Mononuclear cell (primary cell): ENCODE data around the gene TARS2. TPM values are rescaled to one million over a fixed set of nuclear protein-coding genes. Genes with fewer than 3 reads are reported as not detected.

Source experiments
- H3K27me3 ChIP-seq: 2 replicates; pipeline ENCODE4 v1.6.0; 2011; ENCODE audit warnings: low read length, control low read depth; ENCODE audit not compliant: insufficient read depth
- H3K4me1 ChIP-seq: 2 replicates; pipeline ENCODE4 v1.5.1; 2011; ENCODE audit warnings: mild to moderate bottlenecking, low read length, control low read depth; ENCODE audit not compliant: insufficient read depth
- H3K4me3 ChIP-seq: 2 replicates; pipeline ENCODE4 v1.5.1; 2011; ENCODE audit warnings: mild to moderate bottlenecking, low read length, moderate library complexity
- H3K9me3 ChIP-seq: 2 replicates; pipeline ENCODE4 v1.5.1; 2011; ENCODE audit warnings: low read depth, mild to moderate bottlenecking, control low read depth, low read length
- total RNA-seq: library from RNA; depleted of rRNA; stranded (reverse); fragments of >200 nt; gene quantifications from one replicate; pipeline ENCODE4 v1.2.3, GENCODE V29; 2012

The TARS2 gene
- total RNA-seq, 1 donor, result 10.2 TPM

DNA sequence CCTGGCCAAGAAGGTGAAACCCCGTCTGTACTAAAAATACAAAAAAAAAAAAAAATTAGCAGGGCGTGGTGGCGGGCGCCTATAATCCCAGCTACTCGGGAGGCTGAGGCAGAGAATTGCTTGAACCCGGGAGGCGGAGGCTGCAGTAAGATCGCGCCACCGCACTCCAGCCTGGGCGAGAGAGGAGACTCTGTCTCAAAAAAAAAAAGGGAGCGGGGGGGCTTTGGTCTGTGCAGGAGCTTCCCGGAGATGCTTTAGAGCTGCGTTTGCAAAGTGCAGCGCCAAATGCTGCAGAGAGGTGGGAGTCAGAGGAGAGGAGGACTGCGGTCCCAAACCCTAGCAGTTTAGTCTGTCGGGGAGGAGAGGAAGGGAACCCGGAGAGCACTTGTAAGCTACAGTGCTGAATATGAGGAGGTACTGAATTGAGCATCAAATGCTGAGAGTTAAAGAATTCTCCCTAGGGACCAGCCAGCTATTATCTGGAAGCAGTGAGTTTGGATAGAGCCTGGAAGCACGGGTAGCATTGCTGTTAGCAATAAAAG lies 28.9 kb downstream of the TARS2 start:
- Histone ChIP-seq H3K27me3 (no peaks in the 10 kb centered on the region), H3K4me3 (peak overlapping the region; percentile 52), H3K4me1 (peaks cover 20% of the 10 kb centered on the region), H3K9me3 (no peaks in the 10 kb centered on the region)

- H3K4me3 ChIP-seq, result no peak overlapping the region
- no peaks in the 10 kb centered on the region for H3K9me3 ChIP-seq
- peaks cover 20% of the 10 kb centered on the region for H3K4me1 ChIP-seq
- H3K27me3 ChIP-seq, result no peaks in the 10 kb centered on the region
Observed at GRCh38 chr1:150516616-150517015, 29.4 kb downstream of the TARS2 start.

DNA sequence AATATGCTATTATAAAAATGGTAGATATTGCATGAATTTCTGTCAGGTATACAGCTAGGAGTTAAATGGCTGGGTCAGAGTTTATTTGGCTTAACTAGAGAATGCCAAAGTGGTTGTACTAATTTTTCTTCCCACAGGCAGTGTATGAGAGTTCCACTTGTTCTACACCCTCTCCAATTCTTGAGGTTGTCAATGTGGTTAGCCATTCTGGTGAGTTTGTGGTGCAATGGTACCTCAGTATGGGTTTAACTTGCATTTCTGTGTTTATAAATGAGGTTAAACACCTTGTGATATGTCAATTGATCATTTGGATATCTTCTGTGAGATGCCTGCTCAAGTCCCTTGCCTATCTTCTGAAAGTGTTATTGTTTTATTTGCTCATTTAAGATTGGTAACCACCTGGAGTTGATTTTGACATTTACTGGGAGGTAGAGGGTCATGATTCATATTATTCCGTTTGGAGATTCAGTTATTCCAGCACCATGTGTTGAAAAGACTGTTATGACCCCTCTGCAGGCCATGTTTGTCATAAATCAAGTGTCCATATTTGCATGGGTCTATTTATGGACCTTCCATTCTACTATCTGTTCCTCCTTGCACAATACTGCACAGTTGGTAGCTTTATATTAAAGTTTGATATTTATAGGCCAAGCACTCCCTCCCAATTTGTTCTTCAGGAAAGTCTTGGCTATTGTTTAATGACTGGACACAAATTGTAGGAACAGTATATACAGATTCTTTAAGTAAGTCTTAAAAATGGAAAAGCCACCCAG lies 34.2 kb downstream of the TARS2 start:
- Histone ChIP-seq H3K27me3 (no peaks in the 10 kb centered on the region), H3K9me3 (no peaks in the 10 kb centered on the region), H3K4me3 (no peak overlapping the region), H3K4me1 (peaks cover 8% of the 10 kb centered on the region)

DNA sequence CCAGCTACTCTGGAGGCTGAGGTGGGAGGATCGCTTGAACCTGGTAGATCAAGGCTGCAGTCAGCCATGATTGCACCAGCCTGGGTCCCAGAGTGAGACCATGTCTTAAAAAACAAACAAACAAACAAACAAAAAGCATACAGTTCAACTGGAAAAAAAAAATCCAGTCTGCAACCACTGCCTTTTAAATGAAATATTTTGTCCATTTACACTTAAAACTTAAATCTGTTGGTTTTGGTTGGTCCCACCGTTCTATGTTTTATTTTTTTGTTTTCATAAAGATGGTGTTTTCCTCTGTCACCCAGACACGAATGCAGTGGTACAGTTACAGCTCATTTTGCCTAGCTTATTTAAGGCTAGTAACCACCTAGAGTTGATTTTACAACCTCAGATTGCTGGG lies 38.1 kb downstream of the TARS2 start:
- Histone ChIP-seq H3K4me1 (no peaks in the 10 kb centered on the region), H3K27me3 (no peaks in the 10 kb centered on the region), H3K4me3 (no peak overlapping the region), H3K9me3 (no peaks in the 10 kb centered on the region)

- H3K9me3 ChIP-seq, result no peaks in the 10 kb centered on the region
- H3K4me3 ChIP-seq, result no peak overlapping the region
- H3K27me3 ChIP-seq, result no peaks in the 10 kb centered on the region
- H3K4me1 ChIP-seq, result no peaks in the 10 kb centered on the region
Observed at GRCh38 chr1:150528196-150528595, 41.0 kb downstream of the TARS2 start.

GRCh38 chr1:150529017-150529416 lies 41.8 kb downstream of the TARS2 start:
- H3K27me3 ChIP-seq, result no peaks in the 10 kb centered on the region
- H3K9me3 ChIP-seq, result no peaks in the 10 kb centered on the region
- H3K4me1 ChIP-seq, result no peaks in the 10 kb centered on the region
- no peak overlapping the region for H3K4me3 ChIP-seq

- H3K4me1 ChIP-seq, result no peaks in the 10 kb centered on the region
- H3K9me3 ChIP-seq, result no peaks in the 10 kb centered on the region
- no peak overlapping the region for H3K4me3 ChIP-seq
- no peaks in the 10 kb centered on the region for H3K27me3 ChIP-seq
Observed at GRCh38 chr1:150530491-150531159, 43.4 kb downstream of the TARS2 start.

DNA sequence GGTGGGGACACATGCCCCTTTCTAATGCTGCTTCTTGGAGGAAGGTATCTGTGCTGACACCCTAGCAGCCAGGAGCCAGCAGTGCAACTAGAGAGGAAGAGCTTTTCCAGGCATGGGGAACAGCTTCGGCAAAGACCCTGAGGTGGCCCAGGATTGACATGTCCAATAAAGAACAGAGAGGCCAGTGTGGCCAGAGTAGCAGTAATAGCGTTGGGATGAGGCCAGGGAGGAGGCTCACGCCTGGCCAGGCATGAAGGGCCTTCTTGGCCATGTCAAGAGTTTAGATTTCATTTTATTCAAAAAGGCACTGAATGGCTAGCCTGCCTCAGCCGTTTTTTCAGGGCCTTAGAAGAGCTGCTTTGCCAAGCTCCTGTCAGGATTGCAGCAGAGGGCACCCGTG lies 45.6 kb downstream of the TARS2 start:
- no peaks in the 10 kb centered on the region for H3K4me1 ChIP-seq
- H3K27me3 ChIP-seq, result no peaks in the 10 kb centered on the region
- H3K9me3 ChIP-seq, result no peaks in the 10 kb centered on the region
- no peak overlapping the region for H3K4me3 ChIP-seq

GRCh38 chr1:150534002-150534401 lies 46.8 kb downstream of the TARS2 start:
- Histone ChIP-seq H3K4me3 (no peak overlapping the region), H3K27me3 (no peaks in the 10 kb centered on the region), H3K9me3 (no peaks in the 10 kb centered on the region), H3K4me1 (no peaks in the 10 kb centered on the region)

DNA sequence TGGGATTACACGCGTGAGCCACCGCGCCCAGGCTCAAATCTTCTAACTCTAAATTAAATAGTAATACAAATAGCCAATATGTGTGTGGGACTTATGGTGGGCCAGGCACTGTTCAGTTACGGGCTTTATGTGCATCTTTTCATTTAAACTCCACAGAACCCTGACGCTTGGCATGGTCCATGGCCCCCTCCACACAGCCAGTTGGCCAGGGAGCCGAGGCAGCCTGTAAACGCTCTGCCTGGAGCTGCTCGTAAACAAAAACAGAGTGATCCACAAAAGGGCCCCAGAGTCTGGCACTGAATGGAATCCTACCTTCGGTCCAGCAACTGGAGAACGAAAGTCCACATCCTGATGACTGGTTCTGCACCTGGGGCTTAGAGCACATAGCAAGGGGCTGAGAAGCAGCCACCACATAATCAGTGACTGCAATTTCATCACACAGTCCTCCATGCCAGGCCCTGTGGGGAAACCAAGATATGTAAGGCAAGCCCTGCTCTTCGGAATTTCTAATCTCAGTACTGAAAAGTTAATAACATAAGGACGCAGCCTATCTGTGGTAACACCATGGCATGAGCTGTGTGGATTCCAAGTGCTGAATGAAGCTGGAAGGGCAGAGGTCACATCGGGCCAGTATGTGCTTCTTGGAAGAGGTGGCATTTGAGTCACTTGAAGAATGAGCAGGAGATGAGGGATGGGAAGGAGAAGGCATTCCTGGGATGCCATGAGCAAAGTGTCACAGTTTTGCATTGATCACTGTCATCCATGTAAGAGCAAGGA lies 48.5 kb downstream of the TARS2 start:
- no peaks in the 10 kb centered on the region for H3K27me3 ChIP-seq
- H3K4me3 ChIP-seq, result no peak overlapping the region

GRCh38 chr1:150536836-150537731 lies 49.9 kb downstream of the TARS2 start:
- H3K4me3 ChIP-seq, result no peak overlapping the region

More for the DNA sequence above, 48.5 kb downstream of the TARS2 start:
- no peaks in the 10 kb centered on the region for H3K9me3 ChIP-seq
- no peaks in the 10 kb centered on the region for H3K4me1 ChIP-seq

DNA sequence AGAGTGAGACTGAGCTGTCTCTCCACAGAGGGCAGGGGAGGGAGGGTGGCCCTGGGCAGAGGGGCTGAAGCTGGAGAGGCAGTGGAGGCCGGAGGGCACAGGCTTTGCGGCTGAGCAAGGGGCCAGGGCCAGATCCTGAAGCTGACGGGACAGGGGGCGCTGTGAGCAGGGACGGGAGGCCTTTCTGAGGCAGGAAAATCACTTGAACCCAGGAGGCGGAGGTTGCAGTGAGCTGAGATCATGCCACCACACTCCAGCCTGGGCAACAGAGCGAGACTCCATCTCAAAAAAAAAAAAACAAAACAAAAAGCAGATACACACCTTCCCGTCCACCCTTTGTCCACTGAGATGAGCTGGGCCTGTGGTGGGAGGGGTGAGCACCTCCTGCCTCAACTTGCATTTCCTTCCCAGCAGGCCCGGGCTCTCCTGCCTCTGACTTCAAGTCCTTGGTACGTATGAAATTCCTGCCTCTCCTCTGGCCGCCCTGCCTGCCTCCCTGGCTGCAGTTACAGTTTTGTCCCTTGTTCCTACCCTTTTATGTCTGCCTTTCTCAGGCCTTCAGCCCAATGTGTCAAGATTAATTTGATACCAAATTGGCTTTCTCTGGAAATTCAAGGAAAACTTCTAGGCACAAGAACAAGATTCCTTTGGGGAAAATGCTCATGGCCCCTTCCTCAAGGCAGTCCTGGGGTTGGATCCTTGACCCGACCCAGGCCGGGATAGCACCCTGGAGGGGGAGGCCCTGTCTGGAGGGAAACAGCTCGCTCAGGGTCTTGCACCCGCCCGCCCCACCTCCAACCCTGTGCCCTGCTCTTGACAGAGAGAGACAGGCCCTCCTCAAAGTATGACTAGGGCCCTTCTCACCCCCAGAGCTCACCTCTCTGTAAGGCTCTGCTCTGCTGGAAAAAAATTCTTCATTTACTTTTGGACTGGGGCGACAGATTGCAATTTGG lies 50.8 kb downstream of the TARS2 start:
- no peaks in the 10 kb centered on the region for H3K4me1 ChIP-seq
- no peak overlapping the region for H3K4me3 ChIP-seq
- H3K27me3 ChIP-seq, result no peaks in the 10 kb centered on the region
- no peaks in the 10 kb centered on the region for H3K9me3 ChIP-seq

More at GRCh38 chr1:150536836-150537731, 49.9 kb downstream of the TARS2 start:
- no peaks in the 10 kb centered on the region for H3K9me3 ChIP-seq
- H3K27me3 ChIP-seq, result no peaks in the 10 kb centered on the region
- H3K4me1 ChIP-seq, result no peaks in the 10 kb centered on the region

DNA sequence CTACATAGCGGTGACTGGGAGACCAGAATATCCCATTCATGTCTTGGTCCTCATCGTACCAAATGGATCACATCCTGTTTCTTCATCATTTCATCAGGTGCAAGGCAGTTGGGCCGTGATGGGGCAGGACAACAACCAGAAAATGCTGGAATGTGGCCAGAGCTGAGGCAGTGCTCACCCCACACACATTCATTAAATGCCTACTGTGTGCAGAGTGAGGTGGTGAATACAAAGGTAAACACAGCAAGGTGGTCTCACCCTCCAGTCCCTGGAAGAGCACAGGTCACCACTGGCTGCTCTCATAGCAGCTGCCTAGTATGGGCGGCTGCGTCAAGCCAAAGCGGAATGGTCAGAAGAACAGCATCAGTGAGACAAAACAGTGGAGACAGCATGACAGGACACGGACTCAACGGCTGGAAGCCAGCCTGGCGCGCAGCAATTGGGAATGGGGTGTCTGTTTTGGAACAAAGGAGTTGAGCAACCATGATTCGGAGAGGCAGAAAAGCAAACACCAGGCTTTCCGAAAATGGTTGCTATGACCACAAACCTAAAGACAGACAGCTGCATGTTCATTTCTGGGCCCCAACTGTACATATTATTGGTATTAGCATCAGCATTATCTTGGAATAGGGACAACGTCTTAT lies 56.4 kb downstream of the TARS2 start:
- no peaks in the 10 kb centered on the region for H3K27me3 ChIP-seq

More for the DNA sequence above, 56.4 kb downstream of the TARS2 start:
- no peaks in the 10 kb centered on the region for H3K9me3 ChIP-seq
- peaks cover 4% of the 10 kb centered on the region for H3K4me1 ChIP-seq
- no peak overlapping the region for H3K4me3 ChIP-seq
